GM18502 (cell line): ENCODE measurements around the gene COLGALT1.
A peak's percentile ranks its signal among the peaks of the same experiment; 100 is the strongest.
"Not testable (repeated sequence)": the region's sequence is repeated elsewhere in the genome, so short reads cannot be mapped to it uniquely, and the experiment has no call there.

ENCODE experiments used
- ATAC-seq: cut with Tn5 transposase; IDR thresholded peaks from one replicate; pipeline ENCODE4 v1.9.1; 2021; ENCODE audit warnings: mild to moderate bottlenecking; ENCODE audit not compliant: unreplicated experiment, poor library complexity

Gene COLGALT1

DNA sequence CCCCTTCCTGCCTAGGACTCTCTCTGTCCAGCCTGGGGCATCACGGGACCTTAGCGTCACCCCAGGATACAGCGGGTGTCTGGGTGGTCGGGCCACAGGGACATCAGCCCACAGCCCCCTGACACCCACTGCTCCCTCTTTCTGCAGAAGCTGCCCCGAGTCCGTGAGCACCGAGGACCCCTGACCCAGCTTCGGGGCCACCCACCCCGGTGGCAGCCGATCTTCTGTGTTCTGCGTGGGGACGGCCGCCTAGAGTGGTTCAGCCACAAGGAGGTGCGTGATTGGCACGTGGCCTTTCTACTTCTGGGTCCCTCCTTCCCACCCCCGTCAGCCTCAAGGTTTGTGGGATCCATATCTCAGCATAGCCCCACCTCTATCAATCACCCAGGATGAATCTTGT is 23.3 kb upstream of the COLGALT1 start:
- no peak for ATAC-seq

GRCh38 chr19:17532557-17532956 is 22.9 kb upstream of the COLGALT1 start:
- ATAC-seq, result no peak

DNA sequence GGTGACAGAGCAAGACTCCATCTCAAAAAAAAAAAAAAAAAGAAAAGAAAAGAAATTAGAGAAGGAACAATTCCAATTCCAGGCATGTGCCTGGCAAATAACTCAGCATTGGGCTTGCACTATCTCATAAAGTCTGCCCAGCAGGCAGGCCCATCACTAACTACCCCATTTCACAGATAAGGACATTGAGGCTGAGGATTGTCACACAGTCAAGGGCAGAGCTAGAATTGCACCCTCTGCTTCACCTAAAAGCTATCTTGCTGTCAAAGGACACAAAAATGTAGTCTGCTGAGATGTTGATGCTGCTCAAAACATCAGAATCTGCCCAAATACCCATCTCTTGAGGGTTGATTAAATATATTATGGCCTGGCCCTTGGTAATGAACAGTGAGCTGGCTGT is 20.7 kb upstream of the COLGALT1 start:
- ATAC-seq, result no peak

DNA sequence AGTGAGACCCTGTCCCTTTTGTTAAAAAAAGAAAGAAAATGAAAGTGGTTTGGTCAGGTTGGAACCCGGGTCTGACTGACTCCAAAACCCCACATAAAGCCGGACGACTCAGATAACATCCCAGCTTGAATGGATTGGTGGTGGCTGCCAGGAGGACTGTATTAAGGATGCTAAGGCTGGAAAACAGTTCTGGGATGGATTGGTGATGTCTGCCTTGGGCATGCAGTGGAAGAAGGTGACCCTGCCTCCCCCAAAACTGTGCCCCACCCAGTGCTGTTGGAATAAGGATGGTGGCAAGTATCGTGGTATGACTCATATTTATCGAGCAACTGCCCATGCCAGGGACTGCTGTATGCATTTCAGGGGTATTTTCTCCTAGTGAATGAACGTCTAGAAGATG is 18.5 kb upstream of the COLGALT1 start:
- ATAC-seq, result no peak

GRCh38 chr19:17538684-17539237 is 16.7 kb upstream of the COLGALT1 start:
- no peak for ATAC-seq

DNA sequence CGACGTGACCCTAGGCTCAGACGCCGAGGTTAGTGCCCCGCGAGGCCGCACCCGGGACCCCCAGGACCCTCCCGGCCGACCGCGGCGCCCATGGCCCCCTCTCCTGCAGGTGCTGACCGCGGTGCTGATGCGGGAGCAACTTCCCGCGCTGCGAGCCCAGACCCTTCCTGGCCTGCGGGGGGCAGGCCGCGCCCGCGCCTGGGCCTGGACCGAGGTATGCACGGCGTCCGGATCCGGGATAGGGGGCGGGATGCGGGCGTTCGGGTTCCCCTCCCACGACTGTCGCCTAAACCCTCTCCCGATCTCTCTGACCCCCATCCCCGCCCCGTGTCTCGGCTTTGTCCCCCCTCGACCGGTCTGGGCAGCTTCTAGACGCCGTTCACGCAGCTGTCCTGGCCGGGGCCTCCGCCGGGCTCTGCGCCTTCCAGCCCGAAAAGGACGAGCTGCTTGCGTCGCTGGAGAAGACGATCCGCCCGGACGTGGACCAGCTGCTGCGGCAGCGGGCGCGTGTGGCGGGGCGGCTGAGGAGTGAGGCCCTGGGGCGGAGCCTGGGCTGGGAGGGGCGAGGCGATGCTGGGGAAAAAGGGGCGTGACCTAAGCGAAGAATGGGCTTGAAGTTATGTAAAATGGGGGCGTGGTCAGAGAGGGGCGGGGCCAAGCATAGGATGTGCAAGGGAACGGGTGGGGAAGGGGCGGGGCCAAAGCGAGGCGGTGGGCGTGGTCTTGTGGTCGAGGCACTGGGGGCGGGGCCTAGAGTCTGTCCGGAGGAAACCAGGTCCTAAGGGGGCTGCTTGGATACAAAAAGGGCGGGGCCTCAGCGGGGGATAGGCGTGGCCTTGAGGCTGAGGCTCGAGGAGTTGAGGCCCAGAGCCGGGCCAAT is 16.0 kb upstream of the COLGALT1 start:
- ATAC-seq, result peak; percentile 56

DNA sequence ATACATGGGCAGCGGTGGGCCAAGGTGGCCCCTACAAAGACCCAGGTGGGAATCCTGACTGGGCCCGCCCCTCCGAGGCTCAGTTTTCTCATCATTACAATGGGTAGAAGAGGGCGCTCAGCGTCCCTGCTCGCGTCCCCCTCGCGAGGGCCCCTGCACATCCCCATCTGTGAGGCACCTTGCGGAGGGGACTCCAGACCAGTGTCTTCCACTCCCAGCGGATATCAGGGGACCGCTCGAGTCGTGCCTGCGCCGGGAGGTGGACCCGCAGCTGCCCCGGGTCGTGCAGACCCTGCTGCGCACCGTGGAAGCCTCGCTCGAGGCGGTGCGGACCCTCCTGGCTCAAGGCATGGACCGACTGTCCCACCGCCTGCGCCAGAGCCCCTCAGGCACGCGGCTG is 15.3 kb upstream of the COLGALT1 start:
- ATAC-seq, result no peak

GRCh38 chr19:17541184-17541759 is 14.2 kb upstream of the COLGALT1 start:
- ATAC-seq, result no peak

DNA sequence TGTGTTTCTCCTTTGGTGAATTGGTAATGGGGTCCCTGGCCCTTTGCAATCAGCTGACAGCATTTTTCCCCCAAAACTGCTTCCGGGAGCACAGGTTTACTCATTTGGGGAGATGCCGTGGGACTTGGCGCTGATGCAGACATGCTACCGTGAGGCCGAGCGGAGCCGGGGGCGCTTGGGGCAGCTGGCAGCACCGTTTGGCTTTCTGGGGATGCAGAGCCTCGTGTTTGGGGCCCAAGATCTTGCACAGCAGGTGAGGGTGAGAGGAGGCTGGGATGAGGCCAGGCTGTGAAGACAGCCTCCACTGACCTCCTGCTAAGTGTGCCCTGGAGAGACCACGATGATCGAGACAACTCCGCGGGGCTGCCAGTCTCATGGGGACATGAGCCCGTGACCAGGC is 13.4 kb upstream of the COLGALT1 start:
- ATAC-seq, result no peak

- ATAC-seq, result no peak
Measured at GRCh38 chr19:17542793-17543582, 12.5 kb upstream of the COLGALT1 start.

GRCh38 chr19:17543986-17544385 is 11.5 kb upstream of the COLGALT1 start:
- ATAC-seq, result no peak

DNA sequence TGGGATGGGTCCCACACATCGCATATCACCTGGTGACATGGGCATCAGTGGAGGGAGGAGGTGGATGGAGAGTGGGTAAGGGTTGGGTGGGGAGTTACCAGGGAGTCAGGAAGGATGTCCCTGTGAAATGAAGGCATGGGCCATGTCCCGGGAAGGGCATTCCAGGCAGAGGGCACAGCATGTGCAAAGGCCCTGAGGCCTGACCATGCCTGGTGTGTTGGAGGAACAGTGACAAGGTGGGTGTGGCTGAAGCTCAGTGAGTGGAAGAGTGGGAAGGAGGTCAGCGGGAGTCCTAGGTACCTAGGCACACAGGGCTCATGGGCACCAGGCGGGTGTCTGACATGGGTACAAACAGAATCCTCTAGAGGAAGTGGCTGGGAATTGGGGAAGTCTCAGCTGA is 11.0 kb upstream of the COLGALT1 start:
- ATAC-seq, result no peak

GRCh38 chr19:17548145-17548544 is 7.3 kb upstream of the COLGALT1 start:
- no peak for ATAC-seq

- no peak for ATAC-seq
Measured at GRCh38 chr19:17549085-17549740, 6.2 kb upstream of the COLGALT1 start.

- ATAC-seq, result no peak
Measured at GRCh38 chr19:17550076-17550667, 5.3 kb upstream of the COLGALT1 start.

- not testable (repeated sequence) for ATAC-seq
Measured at GRCh38 chr19:17552735-17553134, 2.7 kb upstream of the COLGALT1 start.

DNA sequence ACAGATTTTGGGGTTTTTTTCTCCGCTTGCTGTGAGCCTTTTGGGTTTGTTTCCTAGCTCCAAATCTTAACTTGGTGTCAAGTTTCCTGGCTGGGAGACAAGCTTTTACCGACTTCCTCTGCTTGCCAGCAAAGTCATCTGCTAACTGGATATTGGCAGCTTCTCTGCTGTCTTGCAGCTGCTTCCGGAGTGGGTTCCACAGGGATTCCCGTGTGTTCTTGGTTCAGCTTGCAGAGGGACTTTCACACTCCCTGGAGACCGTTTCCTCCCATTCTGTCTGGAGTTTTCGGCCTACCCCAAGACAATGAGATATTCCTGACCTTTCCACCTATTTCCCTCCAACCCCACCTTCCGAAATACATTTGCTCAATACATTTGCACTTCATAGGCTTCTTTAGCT is 2.2 kb upstream of the COLGALT1 start:
- no peak for ATAC-seq

DNA sequence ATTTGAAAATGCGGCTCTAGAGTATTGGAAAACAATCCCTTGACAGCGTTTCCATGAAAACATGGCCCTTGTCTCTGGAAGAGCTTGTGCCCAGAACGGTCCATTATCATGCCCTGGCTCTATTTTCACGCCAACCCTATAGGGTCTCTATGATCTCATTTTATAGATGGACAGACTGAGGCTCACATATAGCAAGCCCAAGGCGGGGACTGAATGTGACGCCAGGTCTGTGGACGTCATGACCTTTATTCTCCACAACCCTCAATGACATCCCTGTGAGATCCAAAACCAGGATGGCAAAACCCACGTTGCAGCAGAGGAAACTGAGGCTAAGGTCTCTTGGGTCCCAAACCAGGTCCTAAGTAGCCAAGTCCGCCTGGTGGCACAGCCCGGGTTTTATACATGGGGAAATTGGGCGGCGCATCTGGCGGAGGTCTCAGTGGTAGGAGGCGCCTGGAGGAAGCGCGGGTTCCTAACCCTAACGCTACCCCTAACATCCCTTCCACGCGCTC is 425 bp upstream of the COLGALT1 start:
- peak; percentile 9 for ATAC-seq

- peak; percentile 33 for ATAC-seq
Measured at GRCh38 chr19:17555929-17556813, 722 bp downstream of the COLGALT1 start.
